ENCODE measurements around the gene MMP7. TPM values are rescaled to one million over a fixed set of nuclear protein-coding genes. Genes with fewer than 3 reads are reported as not detected.

Gene MMP7
- total RNA-seq, 2 experiments from 2014 or later, result not detected

GRCh38 chr11:102494216-102494615, 36.3 kb downstream of the MMP7 start:
- no peaks in the 10 kb centered on the region for H3K36me3 Mint-ChIP-seq
- H3K27ac Mint-ChIP-seq, result no peak overlapping the region
- no peak for DNase-seq

GRCh38 chr11:102493524-102493923, 37.0 kb downstream of the MMP7 start:
- Mint-ChIP-seq H3K27me3 (peaks cover 3% of the 10 kb centered on the region), H3K4me3 (no peak overlapping the region), H3K27ac (no peak overlapping the region), H3K9me3 (no peaks in the 10 kb centered on the region), H3K4me1 (peaks cover 46% of the 10 kb centered on the region), H3K36me3 (no peaks in the 10 kb centered on the region)
- DNase-seq, result no peak

More at GRCh38 chr11:102494216-102494615, 36.3 kb downstream of the MMP7 start:
- no peaks in the 10 kb centered on the region for H3K9me3 Mint-ChIP-seq
- no peak overlapping the region for H3K4me3 Mint-ChIP-seq
- peaks cover 39% of the 10 kb centered on the region for H3K4me1 Mint-ChIP-seq
- peaks cover 3% of the 10 kb centered on the region for H3K27me3 Mint-ChIP-seq

GRCh38 chr11:102491969-102492368, 38.6 kb downstream of the MMP7 start:
- Mint-ChIP-seq H3K27me3 (peaks cover 3% of the 10 kb centered on the region), H3K27ac (no peak overlapping the region), H3K36me3 (peaks cover 2% of the 10 kb centered on the region), H3K4me3 (no peak overlapping the region), H3K9me3 (no peaks in the 10 kb centered on the region), H3K4me1 (peaks cover 58% of the 10 kb centered on the region)
- DNase-seq, result no peak

- Mint-ChIP-seq H3K4me1 (peaks cover 57% of the 10 kb centered on the region), H3K4me3 (peak overlapping the region; percentile 10), H3K27ac (peak overlapping the region; percentile 51), H3K36me3 (peaks cover 2% of the 10 kb centered on the region), H3K27me3 (no peaks in the 10 kb centered on the region), H3K9me3 (no peaks in the 10 kb centered on the region)
- DNase-seq, result no peak
Measured at GRCh38 chr11:102489186-102490145, 41.1 kb downstream of the MMP7 start.

GRCh38 chr11:102488208-102488607, 42.3 kb downstream of the MMP7 start:
- H3K4me3 Mint-ChIP-seq, result no peak overlapping the region
- H3K4me1 Mint-ChIP-seq, result peaks cover 56% of the 10 kb centered on the region
- peak overlapping the region; percentile 65 for H3K27ac Mint-ChIP-seq

GRCh38 chr11:102487214-102487613, 43.3 kb downstream of the MMP7 start:
- Mint-ChIP-seq H3K36me3 (peaks cover 2% of the 10 kb centered on the region), H3K9me3 (no peaks in the 10 kb centered on the region), H3K27me3 (no peaks in the 10 kb centered on the region), H3K4me3 (no peak overlapping the region), H3K4me1 (peaks cover 49% of the 10 kb centered on the region), H3K27ac (no peak overlapping the region)
- DNase-seq, result no peak

More at GRCh38 chr11:102488208-102488607, 42.3 kb downstream of the MMP7 start:
- peaks cover 2% of the 10 kb centered on the region for H3K36me3 Mint-ChIP-seq
- H3K27me3 Mint-ChIP-seq, result no peaks in the 10 kb centered on the region
- DNase-seq, result no peak
- no peaks in the 10 kb centered on the region for H3K9me3 Mint-ChIP-seq

- peaks cover 42% of the 10 kb centered on the region for H3K4me1 Mint-ChIP-seq
- H3K27me3 Mint-ChIP-seq, result no peaks in the 10 kb centered on the region
- DNase-seq, result no peak
- peaks cover 2% of the 10 kb centered on the region for H3K36me3 Mint-ChIP-seq
- H3K27ac Mint-ChIP-seq, result no peak overlapping the region
- H3K9me3 Mint-ChIP-seq, result no peaks in the 10 kb centered on the region
- H3K4me3 Mint-ChIP-seq, result no peak overlapping the region
Measured at GRCh38 chr11:102486584-102486983, 44.0 kb downstream of the MMP7 start.

- H3K27ac Mint-ChIP-seq, result no peak overlapping the region
- peaks cover 2% of the 10 kb centered on the region for H3K36me3 Mint-ChIP-seq
- no peaks in the 10 kb centered on the region for H3K27me3 Mint-ChIP-seq
Measured at GRCh38 chr11:102485095-102485722, 45.3 kb downstream of the MMP7 start.

GRCh38 chr11:102482433-102482832, 48.1 kb downstream of the MMP7 start:
- H3K36me3 Mint-ChIP-seq, result peaks cover under 1% of the 10 kb centered on the region

More at GRCh38 chr11:102485095-102485722, 45.3 kb downstream of the MMP7 start:
- no peak for DNase-seq
- peaks cover 36% of the 10 kb centered on the region for H3K4me1 Mint-ChIP-seq
- no peak overlapping the region for H3K4me3 Mint-ChIP-seq
- H3K9me3 Mint-ChIP-seq, result no peaks in the 10 kb centered on the region

GRCh38 chr11:102479733-102480132, 50.8 kb downstream of the MMP7 start:
- no peaks in the 10 kb centered on the region for H3K9me3 Mint-ChIP-seq
- DNase-seq, result no peak
- no peaks in the 10 kb centered on the region for H3K36me3 Mint-ChIP-seq
- H3K4me1 Mint-ChIP-seq, result peaks cover 36% of the 10 kb centered on the region
- no peak overlapping the region for H3K4me3 Mint-ChIP-seq
- H3K27me3 Mint-ChIP-seq, result no peaks in the 10 kb centered on the region
- no peak overlapping the region for H3K27ac Mint-ChIP-seq

More at GRCh38 chr11:102482433-102482832, 48.1 kb downstream of the MMP7 start:
- peaks cover 25% of the 10 kb centered on the region for H3K4me1 Mint-ChIP-seq
- no peak overlapping the region for H3K4me3 Mint-ChIP-seq
- no peak for DNase-seq
- H3K27me3 Mint-ChIP-seq, result no peaks in the 10 kb centered on the region
- no peaks in the 10 kb centered on the region for H3K9me3 Mint-ChIP-seq
- H3K27ac Mint-ChIP-seq, result no peak overlapping the region

- Mint-ChIP-seq H3K36me3 (no peaks in the 10 kb centered on the region), H3K27ac (no peak overlapping the region), H3K27me3 (no peaks in the 10 kb centered on the region), H3K4me1 (peaks cover 44% of the 10 kb centered on the region), H3K9me3 (no peaks in the 10 kb centered on the region), H3K4me3 (no peak overlapping the region)
- no peak for DNase-seq
Measured at GRCh38 chr11:102478673-102479299, 51.8 kb downstream of the MMP7 start.

- Mint-ChIP-seq H3K36me3 (peaks cover 5% of the 10 kb centered on the region), H3K9me3 (no peaks in the 10 kb centered on the region), H3K27ac (peak overlapping the region; percentile 83), H3K4me1 (peaks cover 60% of the 10 kb centered on the region), H3K4me3 (peak overlapping the region; percentile 29), H3K27me3 (no peaks in the 10 kb centered on the region)
- DNase-seq, result peak; percentile 26
Measured at GRCh38 chr11:102476812-102477211, 53.7 kb downstream of the MMP7 start.

GRCh38 chr11:102476069-102476468, 54.5 kb downstream of the MMP7 start:
- Mint-ChIP-seq H3K4me3 (peak overlapping the region; percentile 29), H3K27me3 (no peaks in the 10 kb centered on the region), H3K9me3 (no peaks in the 10 kb centered on the region), H3K4me1 (peaks cover 68% of the 10 kb centered on the region), H3K36me3 (peaks cover 5% of the 10 kb centered on the region), H3K27ac (peak overlapping the region; percentile 83)
- DNase-seq, result no peak

GRCh38 chr11:102473543-102473942, 57.0 kb downstream of the MMP7 start:
- H3K4me1 Mint-ChIP-seq, result peaks cover 88% of the 10 kb centered on the region
- peaks cover 5% of the 10 kb centered on the region for H3K36me3 Mint-ChIP-seq
- no peak for DNase-seq
- H3K4me3 Mint-ChIP-seq, result no peak overlapping the region
- H3K9me3 Mint-ChIP-seq, result no peaks in the 10 kb centered on the region
- no peaks in the 10 kb centered on the region for H3K27me3 Mint-ChIP-seq
- H3K27ac Mint-ChIP-seq, result peak overlapping the region; percentile 90

- no peaks in the 10 kb centered on the region for H3K9me3 Mint-ChIP-seq
- no peak overlapping the region for H3K27ac Mint-ChIP-seq
- H3K4me1 Mint-ChIP-seq, result peaks cover 89% of the 10 kb centered on the region
- no peaks in the 10 kb centered on the region for H3K27me3 Mint-ChIP-seq
- H3K4me3 Mint-ChIP-seq, result no peak overlapping the region
- H3K36me3 Mint-ChIP-seq, result peaks cover 5% of the 10 kb centered on the region
- DNase-seq, result no peak
Measured at GRCh38 chr11:102472127-102472526, 58.4 kb downstream of the MMP7 start.
